ENCODE results near the gene XPO1.

- no peak for TF ChIP-seq EP300 (IDR thresholded peaks at IDR 0.05; ENCODE audit: low read depth)
- TF ChIP-seq POLR2A (IDR thresholded peaks at IDR 0.05) = no peak
Observed at GRCh38 chr2:61448229-61448628, 89.9 kb downstream of the XPO1 start.

Data from transverse colon (tissue), 1 donor.